Gastroesophageal sphincter (tissue), 3 donors: ENCODE data around the gene DST.

Experiments used
- EP300 ChIP-seq: sonication (generic); formaldehyde crosslinking; IDR thresholded peaks from one replicate; pipeline ENCODE4 v1.6.1; 2017; ENCODE audit warnings: antibody characterized with exemption, mild to moderate bottlenecking
- POLR2A ChIP-seq, 2 donors: fragments of 450-650 bp; IDR thresholded peaks; one replicate each; pipeline ENCODE4 v1.6.1; 2017; ENCODE audit warnings: antibody characterized with exemption in 2 of 2, mild to moderate bottlenecking in 2 of 2, moderate library complexity in 1 of 2
- TF ChIP-seq, protein P1 (sequence below), 4 experiments: fragments of 200-600 bp in 2 of 4; fragments of 450-650 bp in 2 of 4; sonication (generic) in 1 of 4; IDR thresholded peaks; one replicate each; pipeline ENCODE4 v1.5.1; 2017 to 2019; ENCODE audit warnings: antibody characterized with exemption in 4 of 4, mild to moderate bottlenecking in 2 of 4, moderate library complexity in 2 of 4

- TF ChIP-seq, protein P1, sequence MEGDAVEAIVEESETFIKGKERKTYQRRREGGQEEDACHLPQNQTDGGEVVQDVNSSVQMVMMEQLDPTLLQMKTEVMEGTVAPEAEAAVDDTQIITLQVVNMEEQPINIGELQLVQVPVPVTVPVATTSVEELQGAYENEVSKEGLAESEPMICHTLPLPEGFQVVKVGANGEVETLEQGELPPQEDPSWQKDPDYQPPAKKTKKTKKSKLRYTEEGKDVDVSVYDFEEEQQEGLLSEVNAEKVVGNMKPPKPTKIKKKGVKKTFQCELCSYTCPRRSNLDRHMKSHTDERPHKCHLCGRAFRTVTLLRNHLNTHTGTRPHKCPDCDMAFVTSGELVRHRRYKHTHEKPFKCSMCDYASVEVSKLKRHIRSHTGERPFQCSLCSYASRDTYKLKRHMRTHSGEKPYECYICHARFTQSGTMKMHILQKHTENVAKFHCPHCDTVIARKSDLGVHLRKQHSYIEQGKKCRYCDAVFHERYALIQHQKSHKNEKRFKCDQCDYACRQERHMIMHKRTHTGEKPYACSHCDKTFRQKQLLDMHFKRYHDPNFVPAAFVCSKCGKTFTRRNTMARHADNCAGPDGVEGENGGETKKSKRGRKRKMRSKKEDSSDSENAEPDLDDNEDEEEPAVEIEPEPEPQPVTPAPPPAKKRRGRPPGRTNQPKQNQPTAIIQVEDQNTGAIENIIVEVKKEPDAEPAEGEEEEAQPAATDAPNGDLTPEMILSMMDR (IDR thresholded peaks at IDR 0.05), result no peak
- TF ChIP-seq POLR2A (IDR thresholded peaks at IDR 0.05) (no peak), EP300 (no peak)
Measured at GRCh38 chr6:56495654-56496053, 147.0 kb downstream of the DST start.
